Measurements from ENCODE around the gene MAGED4.
"Not testable (repeated sequence)": the region's sequence is repeated elsewhere in the genome, so short reads cannot be mapped to it uniquely, and the experiment has no call there.

Gene MAGED4, protein sequence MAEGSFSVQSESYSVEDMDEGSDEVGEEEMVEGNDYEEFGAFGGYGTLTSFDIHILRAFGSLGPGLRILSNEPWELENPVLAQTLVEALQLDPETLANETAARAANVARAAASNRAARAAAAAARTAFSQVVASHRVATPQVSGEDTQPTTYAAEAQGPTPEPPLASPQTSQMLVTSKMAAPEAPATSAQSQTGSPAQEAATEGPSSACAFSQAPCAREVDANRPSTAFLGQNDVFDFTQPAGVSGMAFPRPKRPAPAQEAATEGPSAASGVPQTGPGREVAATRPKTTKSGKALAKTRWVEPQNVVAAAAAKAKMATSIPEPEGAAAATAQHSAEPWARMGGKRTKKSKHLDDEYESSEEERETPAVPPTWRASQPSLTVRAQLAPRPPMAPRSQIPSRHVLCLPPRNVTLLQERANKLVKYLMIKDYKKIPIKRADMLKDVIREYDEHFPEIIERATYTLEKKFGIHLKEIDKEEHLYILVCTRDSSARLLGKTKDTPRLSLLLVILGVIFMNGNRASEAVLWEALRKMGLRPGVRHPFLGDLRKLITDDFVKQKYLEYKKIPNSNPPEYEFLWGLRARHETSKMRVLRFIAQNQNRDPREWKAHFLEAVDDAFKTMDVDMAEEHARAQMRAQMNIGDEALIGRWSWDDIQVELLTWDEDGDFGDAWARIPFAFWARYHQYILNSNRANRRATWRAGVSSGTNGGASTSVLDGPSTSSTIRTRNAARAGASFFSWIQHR
- total RNA-seq = 0 reads per million in 2 experiments

DNA sequence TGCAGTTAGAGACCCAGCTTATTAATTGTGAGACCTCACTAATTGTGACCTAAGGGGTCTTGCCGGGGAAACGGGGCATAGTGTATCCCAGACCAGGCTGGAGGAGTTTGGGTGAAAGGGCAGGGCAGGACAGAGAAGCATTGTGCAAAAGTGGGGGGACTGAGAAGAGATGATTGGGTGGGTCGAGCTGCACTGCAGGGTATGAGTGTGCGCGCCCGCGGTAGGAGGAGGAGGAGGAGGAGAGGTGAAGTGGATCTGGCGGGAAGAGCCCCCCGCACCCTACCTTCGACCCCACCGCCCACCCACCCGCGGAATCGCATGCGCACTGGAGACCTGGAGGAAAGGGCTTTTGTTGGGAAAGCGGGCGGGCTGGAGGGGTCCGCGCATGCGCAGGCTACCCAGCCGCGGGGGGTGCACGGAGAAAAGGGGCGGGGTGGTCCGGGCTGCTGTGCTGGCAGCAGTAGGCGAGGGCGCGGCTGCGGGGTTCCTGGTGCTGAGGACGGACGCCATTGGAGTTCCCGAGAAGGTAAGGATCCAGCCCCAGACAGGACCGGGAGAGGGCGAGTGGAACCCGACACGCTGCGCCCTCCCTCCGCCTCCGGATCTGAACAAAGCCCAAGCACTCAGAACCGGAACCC, at the start of gene MAGED4:
MAGED4 (plus strand) TSS at position 449 of the 638 bp plus-strand sequence. CDS start 1,035 bp downstream, outside the sequence.
- not testable (repeated sequence) for DNase-seq (ENCODE audit: low read depth)

DNA sequence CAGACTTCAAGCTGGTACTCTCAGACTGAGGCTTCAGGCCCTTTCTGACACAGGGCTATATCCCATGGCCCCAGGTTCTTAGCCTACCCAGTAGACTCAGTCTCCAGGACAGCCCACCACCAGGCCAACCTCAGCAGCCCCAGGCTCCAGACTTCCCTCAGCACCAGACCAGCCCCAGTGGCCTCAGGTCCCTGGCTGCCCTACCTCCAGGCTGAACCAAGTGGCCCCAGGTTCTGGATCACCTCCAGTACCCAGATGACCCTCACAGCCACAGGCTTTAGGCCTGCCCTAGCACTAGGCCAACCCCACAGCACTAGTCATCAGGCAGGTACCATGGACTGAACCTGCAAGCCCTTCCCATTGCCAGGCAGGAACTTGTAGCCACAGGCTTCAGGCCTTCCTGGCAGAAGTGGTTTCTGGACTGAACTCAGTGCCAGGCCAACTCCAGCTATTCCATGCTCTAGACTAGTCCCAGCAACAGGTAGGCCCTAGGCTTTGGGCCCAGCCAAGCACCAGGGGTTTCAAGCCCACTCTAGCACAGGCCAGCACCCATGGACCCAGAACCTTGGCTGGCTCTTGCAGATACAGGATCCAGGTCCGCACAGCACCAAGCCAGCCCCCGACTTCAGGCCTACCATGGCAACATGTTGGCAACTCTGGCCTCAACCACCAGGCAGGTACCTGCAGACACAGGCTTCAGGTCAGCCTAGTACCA, 45.7 kb upstream of the MAGED4 start:
- DNase-seq (ENCODE audit: low read depth) = no peak

DNA sequence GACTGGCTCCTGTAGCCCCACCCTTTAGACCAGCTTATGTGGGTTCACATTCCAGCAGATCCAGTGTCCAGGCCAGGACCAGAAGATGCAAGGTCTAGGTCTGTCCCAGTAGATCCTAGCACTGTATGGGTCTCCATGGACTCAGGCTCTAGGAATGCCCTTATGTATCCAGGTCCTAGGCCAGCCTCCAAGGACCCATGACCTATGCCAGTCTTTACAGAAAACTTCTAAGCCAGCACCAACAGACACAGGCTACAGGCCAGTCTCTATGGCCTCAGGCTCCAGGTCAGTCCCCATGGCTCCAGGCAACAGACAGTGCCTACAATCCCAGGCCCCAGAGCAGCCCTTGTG, 45.2 kb upstream of the MAGED4 start:
- no peak for DNase-seq (ENCODE audit: low read depth)

DNA sequence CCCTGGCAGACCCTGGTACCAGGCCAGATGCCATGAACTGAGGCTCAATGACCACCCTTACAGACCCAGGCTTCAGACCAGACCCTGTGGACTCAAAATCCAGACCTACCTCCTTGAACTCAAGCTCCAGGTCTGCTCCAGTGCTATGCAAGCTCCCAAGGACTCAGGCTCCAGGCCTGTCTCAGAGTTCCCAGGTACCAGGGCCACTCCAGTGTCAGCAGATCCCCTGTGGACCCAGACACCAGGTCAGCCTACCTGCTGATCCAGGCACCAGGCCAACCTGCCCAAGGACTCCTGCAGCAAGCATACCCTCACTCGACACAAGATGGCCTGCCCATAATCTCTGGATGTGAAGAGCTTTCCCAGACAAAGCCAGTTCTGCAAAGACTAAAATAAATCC, 44.7 kb upstream of the MAGED4 start:
- no peak for DNase-seq (ENCODE audit: low read depth)

DNA sequence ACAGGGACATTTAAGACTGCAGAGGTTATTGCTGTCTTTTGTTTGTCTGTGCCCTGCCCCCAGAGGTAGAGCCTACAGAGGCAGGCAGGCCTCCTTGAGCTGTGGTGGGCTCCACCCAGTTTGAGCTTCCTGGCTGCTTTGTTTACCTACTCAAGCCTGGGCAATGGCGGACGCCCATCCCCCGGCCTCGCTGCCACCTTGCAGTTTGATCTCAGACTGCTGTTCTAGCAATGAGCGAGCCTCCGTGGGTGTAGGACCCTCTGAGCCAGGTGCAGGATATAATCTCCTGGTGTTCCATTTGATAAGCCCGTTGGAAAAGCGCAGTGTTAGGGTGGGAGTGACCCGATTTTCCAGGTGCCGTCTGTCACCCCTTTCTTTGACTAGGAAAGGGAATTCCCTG, 34.0 kb upstream of the MAGED4 start:
- not testable (repeated sequence) for DNase-seq (ENCODE audit: low read depth)

DNA sequence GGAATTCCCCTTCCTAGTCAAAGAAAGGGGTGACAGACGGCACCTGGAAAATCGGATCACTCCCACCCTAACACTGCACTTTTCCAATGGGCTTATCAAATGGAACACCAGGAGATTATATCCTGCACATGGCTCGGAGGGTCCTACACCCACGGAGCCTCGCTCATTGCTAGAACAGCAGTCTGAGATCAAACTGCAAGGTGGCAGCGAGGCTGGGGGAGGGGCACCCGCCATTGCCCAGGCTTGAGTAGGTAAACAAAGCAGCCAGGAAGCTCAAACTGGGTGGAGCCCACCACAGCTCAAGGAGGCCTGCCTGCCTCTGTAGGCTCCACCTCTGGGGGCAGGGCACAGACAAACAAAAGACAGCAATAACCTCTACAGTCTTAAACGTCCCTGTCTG, 24.5 kb upstream of the MAGED4 start:
- not testable (repeated sequence) for DNase-seq (ENCODE audit: low read depth)

DNA sequence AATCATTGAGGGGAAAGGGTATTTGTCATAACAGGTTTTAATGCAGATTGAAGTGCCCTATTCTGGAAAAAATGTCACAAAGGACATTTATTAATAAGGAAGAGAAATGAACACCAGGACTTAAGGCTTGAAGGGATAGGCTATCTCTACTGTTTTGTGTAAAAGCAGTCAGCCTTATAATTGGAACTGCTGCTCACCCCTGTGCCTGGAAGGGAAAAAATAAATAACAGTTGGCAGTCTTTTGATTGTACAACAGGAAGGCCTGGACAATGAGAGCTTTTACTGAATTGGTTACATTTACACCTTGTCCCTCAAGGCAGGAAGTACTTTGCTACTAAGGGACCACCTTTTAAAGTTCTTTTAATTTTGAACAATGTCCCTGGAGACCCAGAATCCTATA, 17.8 kb upstream of the MAGED4 start:
- DNase-seq (ENCODE audit: low read depth) = no peak

DNA sequence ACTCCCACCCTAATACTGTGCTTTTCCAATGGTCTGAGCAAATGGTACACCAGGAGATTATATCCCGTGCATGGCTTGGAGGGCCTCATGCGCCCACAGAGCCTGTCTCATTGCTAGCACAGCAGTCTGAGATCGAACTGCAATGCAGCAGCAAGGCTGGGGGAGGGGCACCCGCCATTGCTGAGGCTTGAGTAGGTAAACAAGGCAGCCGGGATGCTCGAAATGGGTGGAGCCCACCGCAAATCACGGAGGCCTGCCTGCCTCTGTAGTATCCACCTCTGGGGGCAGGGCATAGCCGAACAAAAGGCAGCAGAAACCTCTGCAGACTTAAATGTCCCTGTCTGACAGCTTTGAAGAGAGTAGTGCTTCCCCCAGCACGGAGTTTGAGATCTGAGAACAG, 13.6 kb upstream of the MAGED4 start:
- not testable (repeated sequence) for DNase-seq (ENCODE audit: low read depth)

DNA sequence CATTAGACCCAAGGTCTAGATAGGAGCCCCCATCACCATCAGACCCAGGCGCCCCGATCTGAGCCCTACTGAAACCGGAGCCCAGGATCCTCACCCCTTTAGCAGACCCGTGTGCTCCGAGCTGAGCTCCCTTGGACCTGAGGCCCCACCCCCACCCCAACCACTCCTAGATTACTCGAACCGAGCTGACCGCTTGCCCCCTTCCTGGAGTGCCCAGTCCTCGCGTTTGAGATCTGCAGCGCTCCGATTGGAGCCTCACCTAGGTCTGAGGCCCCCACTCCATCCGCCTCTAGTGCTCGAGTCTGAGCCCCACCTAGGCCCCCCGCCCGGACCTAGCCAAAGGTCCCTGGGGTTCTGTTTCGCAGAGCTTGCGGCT, 378 bp downstream of the MAGED4 start:
- DNase-seq (ENCODE audit: low read depth) = not testable (repeated sequence)

DNA sequence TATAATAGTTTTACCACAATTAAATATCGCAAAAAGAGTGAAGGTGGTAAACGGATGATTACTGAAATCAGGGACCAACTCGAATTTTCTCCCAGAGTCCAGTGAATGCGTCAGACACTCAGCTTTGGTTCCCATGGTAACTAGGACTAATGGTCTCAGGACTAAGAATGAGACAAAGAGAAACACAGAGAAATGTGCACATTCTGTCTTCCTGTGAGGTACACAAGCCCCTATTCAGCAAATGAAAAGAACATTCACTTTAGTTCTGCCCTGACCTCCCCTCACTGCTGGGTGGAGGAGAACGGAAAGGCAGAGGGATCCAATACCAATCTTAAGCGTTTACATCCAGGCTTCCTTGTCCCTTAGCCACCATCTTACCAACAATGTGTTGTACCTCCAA, 26.7 kb downstream of the MAGED4 start:
- DNase-seq (ENCODE audit: low read depth) = not testable (repeated sequence)

DNA sequence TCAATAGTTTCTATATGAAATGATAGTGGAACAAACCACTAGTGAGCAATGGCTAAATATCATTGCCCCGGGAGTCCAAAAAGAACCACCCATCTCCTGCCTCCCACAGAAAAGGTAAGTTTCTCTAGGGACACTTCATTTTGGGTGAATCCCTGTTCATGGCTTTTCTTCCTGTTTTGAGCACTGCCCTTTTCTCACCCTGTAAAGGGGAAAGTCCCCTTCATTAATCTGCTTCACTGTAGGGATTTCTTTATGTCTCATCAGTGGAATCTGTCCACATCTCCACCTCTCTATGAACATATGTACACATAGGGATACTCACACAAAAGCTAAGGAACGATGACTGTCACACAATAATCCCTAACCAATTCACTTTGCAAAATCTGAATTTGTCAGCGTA, 28.6 kb downstream of the MAGED4 start:
- DNase-seq (ENCODE audit: low read depth) = no peak

DNA sequence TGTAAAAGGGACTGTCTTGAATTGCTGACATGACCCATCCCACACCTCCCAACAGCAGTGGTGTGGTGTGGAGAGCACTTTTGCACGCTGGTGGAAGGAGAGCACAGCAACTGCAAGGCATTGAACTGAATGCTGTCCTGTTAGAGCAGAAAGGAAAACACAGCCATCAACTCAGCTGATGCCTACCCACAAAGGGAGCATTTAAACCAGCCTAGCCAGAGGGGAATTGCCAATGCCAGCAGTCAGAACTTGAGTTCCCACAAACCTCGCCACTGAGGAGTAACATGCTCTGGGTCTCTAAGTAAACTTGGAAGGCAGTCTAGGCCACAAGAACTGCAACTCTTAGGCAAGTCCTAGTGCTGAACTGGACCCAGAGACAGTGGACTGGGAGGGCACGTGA, 31.9 kb downstream of the MAGED4 start:
- DNase-seq (ENCODE audit: low read depth) = no peak

DNA sequence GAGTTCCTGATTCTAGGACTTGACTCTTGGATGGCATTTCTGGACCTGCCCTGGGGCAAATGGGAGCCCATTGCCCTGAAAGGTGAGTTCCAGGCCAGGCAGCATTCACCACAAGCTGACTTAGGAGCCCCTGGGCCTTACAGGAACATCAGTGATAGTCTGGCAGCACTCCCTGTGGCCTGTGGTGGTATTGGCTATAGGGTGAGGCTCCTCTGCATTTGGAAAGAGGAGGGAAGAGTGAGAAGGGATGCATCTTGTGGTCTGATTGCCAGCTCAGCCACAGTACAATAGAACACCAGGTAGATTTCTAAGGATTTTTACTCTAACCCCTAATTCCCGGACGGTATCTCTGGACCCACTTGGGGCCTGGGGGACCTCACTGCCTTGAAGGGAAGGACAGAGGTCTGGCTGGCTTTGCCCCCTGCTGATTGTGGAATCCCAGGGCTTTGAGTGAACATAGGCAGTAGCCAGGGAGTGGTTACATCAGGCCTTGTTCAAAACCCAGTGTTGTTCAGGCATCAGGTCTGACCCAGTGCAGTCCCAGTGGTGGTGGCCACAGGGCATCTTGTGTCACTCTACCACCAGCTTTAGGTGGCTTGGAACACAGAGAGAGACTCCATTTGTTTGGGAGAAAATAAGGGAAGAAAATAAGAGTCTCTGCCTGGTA, 32.9 kb downstream of the MAGED4 start:
- no peak for DNase-seq (ENCODE audit: low read depth)

DNA sequence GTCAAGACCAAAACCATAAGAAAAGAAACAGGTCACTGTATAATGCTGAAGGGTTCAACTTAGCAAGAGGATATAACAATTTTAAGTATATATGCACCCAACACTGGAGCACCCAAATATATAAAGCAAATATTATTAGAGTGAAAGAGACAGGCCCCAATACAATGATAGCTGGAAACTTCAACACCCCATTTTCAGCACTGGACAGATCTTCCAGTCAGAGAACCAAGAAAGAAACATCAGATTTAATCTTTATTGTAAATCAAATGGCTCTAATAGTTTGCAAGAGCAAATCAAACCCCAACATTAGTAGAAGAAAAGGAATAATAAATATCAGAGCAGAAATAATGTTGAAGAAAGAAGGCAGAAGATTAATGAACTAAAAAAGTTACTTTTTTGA, 36.2 kb downstream of the MAGED4 start:
- no peak for DNase-seq (ENCODE audit: low read depth)

Measured in T follicular helper cell (primary cell).